G401 (cell line): ENCODE measurements around the gene ABCC1. TPM values are rescaled to one million over a fixed set of nuclear protein-coding genes. Genes with fewer than 3 reads are reported as not detected.

Experiments used
- DNase-seq: peaks from one replicate; pipeline ENCODE4 v3.0.0-alpha.2; 2015; ENCODE audit warnings: low spot score
- in situ Hi-C: cut with HindIII; loops from 2 replicates; pipeline ENCODE4 v1.10.0; 2016; ENCODE audit warnings: low sequenced_read_pairs, mixed read lengths
- total RNA-seq: library from RNA; depleted of rRNA; stranded (reverse); fragments of >200 nt; shearing (Covaris generic); gene quantifications from 2 replicates; pipeline ENCODE4 v1.2.3, GENCODE V29; 2014

Gene ABCC1
- total RNA-seq, 1 experiment from 2014 or later: 26.4 TPM

DNA sequence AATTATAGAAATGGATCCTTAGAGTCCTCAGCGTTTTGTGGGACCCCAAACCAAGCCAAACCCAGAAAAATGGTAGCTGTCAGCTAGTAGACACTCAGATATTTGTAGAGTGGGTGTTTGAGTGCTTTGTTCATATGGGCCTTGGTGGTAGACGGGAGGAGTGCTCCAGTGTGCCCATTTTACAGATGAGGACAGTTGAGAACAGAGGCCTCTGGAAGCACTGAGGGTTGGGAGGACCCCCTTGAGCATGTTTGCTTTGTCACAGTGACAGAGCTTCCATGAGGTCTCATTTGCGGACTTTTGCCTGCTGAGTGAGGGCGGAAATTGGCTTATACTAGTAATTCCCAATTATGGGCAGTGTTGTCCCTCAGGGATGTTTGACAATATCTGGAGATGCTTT lies 162.2 kb downstream of the ABCC1 start:
- in situ Hi-C loops: no loop called here
- no peak for DNase-seq

DNA sequence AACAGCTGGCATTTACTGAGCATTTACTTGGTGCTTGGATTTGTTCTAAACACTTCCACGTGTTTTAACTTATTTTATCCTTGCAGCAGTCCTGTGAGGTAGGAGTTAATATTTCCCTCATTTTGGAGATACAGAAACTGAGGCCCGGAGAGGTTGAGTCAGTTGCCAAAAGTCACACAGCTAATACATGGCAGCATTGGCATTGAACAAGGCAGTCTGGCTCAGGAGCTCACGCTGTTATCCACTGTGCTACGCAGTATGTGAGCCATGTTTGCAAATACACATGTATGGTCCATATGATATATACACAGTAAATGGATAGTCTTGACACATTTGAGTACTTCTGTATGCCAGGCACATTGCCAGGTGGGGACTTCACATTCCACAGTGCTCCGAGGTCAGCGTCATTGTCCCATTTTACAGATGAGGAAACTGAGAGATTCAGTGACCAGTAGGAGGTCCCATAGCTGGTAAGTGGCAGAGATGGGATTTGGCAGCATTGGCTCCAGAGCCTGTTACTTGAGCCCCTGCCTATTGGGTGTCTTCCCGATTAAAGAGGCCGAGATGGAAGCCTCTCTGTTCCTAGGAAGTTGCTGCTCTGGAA lies 163.1 kb downstream of the ABCC1 start:
- in situ Hi-C loops: no loop called here
- no peak for DNase-seq

DNA sequence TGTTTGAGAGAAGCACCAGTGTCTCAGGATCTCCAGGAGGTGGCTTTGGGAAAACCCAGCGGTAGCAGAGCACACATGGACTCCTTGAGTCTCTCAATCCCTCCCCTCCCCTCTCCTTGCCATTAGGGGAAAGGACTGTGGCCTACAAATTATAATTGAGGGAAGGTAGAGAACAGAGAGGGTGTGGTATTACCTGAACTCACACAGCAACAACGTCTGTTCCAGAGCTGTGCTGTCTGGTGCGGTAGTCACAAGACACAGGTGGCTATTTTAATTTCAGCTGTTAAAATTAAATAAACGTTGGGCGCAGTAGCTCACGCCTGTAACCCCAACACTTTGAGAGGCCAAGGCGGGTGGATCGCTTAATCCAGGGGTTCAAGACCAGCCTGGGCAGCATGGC lies 163.7 kb downstream of the ABCC1 start:
- in situ Hi-C loops: no loop called here
- no peak for DNase-seq

DNA sequence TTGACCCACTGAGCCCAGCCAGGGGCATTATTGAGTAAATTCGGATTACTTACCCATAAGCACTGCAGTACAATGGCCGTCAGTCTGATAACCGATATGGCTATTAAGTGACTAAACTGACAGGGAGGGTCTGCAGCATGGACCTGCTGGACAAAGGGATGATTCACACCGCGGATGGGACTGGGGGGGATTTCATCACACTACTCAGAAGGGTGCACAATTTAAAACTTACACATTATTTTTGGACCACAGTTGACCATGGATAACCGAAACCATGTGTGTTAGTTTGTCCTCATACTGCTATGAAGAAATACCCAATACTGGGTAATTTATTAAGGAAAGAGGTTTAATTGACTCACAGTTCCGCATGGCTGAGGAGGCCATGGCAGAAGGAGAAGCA lies 167.4 kb downstream of the ABCC1 start:
- in situ Hi-C loops: no loop called here
- DNase-seq: no peak

DNA sequence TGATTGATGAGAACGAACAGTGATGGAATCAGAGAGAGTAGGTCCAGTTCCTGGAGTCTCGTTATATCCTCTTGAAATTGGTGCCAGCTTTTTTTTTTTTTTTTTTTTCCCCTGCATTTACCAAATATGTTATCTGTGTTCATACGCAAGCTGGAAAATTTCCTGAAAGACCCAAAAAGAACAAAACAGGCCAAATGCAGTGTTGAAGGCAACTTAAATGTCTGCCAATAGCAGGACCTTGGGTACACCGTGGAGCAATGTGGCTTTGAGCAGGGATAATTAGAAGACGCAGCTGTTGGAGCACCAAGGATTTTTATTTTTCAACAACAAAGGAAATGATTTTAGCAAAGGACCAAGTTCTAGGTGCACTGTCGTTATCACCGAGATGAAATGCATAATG lies 168.9 kb downstream of the ABCC1 start:
- no peak for DNase-seq
- in situ Hi-C loops: no loop called here

DNA sequence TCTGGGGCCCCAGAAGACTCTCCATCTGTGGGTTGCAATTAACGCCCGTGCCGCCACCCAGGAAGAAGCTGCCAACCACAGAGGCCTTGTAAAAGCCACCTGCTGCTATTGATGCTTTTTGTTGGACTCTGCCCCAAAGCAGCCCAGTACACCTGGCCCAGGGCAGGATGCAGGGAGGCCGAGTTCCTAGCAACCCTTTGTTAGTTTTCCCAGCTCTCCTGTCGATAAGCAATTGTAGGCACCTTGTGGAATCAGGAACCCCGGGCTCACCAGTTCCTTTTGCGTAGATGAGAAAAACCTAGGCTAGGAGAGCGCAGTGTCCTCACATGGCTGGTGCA lies 170.6 kb downstream of the ABCC1 start:
- DNase-seq: no peak
- in situ Hi-C loops: no loop called here

DNA sequence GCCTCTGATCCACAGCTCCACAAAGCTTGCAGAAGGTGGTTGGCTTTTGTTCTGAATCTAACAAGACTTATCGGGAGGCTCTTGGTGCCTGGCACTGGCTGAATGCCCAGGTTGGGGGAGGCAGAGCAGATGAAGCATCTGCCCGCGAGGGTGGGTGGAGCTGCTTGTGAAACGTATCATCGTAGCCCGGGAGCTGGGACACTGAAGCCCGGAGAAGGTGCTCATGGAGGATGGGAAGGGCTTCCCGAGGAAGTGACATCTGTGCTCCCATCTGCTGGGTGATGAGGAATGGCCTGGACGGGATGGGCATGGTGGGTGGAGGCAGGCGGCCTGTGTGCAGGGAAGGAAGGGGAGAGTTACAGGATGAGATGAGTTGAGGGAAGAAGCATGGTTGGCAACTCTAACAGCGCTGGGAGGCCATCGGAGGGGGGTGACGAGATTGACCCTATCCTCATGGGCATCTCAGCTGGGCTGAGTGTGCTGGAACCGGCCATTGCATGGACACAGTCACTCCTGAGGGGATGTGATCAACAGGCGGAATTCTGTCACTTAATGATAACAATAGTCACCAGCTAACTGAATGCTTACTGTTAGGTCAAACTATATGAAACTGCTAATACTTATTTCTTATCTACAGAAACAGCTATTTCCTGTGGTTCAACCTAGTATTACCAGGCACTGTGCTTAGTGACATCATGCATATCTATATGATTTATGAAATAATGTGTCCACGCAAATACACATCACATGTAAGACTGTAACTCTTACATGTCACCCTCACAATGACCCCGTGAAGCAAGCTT lies 171.2 kb downstream of the ABCC1 start:
- peak; percentile 83 for DNase-seq
- in situ Hi-C loops: no loop called here

DNA sequence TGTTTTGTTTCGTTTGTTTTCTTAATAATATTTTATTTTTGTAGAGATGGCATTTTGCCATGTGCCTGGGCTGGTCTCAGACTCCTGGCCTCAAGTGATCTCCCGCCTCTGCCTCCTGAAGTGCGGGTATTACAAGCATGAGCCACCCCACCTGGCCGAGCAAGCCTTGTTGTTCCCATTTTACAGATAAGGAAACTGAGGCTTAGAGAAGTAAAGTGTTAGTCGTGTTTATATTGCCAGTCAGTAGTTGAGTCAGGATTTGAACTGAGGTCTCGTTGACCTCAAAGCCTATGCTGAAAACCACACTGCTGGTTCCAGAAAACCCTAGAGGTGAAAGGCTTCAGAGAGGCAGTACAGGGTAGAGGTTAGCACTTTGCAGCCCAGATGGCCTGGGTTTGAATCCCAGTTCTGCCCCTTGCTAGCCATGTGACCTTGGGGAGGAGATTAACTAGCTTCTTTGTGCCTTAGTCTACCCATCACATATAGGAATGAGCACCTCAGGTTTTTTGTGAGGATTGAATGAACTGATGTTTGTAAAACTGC lies 171.8 kb downstream of the ABCC1 start:
- no peak for DNase-seq
- in situ Hi-C loops: no loop called here

DNA sequence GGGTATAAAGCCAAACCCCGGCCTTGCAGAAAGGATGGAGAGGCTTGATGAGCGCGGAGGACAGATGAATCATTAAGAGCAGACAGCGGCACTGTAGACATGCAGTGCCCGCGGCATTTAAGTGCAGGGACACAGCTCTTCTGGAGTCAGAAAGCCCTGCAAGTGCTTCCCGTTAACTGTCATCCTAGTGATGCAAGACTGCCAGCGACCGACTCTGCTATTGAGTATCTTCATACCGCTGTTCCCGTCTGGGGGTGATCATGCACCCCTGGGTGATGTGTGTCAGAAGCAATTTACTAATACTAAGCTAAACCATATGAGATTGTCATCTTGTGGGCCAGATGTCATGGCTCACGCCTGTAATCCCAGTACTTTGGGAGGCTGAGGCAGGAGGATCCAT lies 172.8 kb downstream of the ABCC1 start:
- in situ Hi-C loops: no loop called here
- DNase-seq: no peak

DNA sequence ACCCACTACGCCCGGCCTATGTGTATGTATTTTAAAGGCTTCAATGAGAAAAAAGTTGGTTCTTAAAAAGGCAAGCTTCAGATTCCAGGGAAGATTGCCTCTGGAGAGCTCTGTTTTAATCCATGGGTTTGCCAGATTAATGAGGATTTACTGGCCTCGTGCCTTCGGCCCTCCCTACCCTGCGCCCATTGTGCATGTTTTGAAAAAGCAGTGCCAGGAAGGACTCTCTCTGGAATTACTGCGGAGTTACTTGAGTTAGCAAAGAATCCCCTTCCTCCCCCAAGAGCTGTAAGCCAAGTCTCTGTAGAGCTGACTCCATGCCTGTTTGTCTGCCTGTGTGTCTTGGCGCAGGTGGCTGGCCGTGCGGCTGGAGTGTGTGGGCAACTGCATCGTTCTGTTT lies 175.0 kb downstream of the ABCC1 start:
- in situ Hi-C loops: no loop called here
- no peak for DNase-seq

DNA sequence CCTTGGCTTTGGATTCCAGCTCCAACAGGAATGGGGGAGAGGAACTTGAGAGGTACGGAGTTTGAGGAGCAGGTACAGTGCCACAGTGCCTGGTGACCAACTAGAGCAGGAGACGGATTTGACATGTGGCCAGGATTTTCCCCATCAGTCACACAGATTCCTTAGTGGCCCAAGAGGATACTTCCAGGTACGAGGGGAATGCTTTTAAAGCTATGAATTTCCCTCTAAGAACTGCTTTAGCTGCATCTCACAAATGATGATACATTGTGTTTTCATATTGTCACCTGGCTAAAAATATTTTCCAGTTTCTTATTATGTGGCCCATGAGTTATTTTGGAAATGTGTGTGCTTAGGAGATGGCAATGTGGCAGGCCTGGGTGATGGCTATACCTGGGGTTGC lies 175.6 kb downstream of the ABCC1 start:
- no peak for DNase-seq
- in situ Hi-C loops: no loop called here

DNA sequence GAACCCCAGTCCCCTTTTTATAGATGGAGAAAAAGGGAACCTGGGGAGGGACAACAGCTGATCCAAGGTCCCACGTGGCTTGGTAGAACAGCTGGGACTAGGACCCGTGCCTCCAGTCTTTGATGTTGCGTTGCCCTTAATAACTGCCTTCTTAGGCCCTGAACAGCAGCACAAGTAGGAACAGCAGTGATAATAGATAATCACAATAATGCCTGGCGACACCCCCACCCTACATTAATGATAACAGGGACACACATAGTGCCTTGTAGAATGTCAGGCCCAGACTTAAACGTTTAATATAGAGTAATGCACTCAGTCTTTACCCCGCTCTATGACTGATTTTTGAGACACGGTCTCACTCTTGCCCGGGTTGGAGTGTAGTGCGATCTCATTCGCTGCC lies 177.5 kb downstream of the ABCC1 start:
- DNase-seq: no peak
- in situ Hi-C loops: no loop called here

DNA sequence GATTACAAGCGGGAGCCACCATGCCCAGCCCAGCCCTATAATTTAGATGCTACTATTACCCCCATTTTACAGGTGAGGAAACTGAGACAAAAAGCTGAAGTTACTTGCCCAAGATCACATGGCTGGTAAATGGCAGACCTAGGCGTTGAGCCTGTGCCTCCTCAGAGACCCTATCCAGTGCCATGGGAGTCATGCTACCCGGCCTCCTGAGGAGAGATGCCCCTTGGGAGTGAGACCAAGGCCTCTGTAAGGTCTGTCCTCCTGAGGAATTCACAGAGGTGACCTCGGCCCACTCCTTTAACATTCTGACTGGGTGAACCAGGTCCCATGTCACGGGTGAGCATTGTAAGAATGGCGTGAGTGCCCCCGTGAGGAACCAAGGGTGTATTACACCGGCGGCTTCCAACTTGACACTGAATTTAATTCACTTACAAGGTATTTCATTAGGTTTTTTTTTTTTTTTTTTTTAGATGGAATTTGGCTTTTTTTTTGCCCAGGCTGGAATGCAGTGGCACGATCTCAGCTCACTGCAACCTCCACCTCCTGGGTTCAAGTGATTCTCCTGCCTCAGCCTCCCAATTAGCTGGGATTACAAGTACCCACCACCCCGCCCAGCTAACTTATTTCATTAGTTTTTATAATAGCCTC lies 178.2 kb downstream of the ABCC1 start:
- in situ Hi-C loops: no loop called here
- peak; percentile 74 for DNase-seq

DNA sequence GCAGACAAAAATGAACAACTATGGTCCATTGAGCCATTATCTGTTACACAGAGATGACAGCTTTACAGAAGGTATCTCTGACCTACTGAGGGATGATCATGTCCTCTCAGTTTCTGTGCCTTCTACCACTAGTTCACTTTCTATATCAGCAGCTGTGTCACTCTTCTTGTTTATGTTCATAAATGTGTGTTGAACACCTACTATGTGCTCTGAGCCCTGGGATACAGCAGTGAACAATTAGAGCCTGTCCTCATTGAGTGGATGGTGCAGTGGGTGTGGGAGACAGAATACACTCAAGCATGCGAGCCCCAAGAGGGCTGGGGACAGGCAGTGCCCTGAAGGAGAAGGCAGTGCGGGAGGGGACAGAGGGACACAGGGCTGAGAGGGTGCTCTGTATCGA lies 181.8 kb downstream of the ABCC1 start:
- no peak for DNase-seq
- in situ Hi-C loops: no loop called here

DNA sequence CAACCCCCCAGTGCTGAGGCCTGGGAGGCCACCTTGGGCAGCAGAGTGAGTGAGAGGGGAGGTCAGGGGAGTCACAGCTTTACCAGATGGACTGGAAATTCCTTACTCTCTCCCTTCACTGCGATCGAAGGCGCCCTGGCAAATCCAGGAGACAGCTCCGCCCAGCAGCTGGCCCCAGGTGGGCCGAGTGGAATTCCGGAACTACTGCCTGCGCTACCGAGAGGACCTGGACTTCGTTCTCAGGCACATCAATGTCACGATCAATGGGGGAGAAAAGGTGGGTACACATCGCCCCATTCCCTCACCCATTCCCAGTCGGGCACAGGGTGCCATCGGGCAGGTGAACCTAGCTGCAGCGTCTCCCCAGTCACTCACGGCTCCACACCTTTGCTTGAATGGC lies 182.2 kb downstream of the ABCC1 start:
- in situ Hi-C loops: no loop called here

DNA sequence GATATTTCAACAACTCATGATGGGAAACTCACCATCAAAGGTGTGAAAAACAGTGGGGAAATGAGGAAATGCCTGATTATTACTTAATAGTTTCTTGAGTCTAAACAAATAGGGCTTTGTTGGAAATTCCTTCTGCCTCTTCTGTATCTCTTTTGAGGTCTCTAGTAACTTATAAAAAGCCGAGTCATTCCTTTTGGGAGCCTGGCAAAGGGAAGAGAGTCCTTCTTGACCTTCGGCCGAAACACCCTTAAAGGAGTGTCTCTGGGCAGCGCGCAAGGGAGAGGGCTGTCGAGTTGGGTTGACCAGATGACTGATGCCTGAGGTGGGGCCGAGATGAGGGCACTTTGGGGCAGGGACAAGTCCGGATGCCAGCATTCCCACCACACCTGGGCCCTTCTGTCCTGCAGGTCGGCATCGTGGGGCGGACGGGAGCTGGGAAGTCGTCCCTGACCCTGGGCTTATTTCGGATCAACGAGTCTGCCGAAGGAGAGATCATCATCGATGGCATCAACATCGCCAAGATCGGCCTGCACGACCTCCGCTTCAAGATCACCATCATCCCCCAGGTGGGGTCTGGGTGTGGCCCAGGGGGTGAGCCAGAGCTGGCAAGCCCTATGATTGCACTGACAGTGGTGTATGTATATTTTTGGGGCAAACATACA lies 184.7 kb downstream of the ABCC1 start:
- no peak for DNase-seq
- in situ Hi-C loops: no loop called here

More for the DNA sequence above, 182.2 kb downstream of the ABCC1 start:
- no peak for DNase-seq

DNA sequence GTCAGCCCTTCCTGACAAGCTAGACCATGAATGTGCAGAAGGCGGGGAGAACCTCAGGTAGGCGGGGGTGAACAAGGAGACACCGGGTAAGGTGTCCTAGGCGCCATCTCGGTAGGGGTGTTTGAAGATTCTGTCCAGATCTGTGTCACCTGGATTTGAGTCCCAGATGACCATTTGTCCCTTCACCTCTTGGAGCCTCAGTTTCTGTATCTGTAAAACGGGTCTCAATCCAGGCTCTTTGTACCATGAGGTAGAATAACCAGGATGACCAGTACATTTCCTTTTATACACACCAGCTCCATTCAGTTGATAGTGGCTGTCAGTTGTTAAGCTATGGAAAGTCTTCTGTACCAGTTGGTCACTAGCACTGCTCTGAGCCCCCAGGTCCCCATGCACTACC lies 187.2 kb downstream of the ABCC1 start:
- in situ Hi-C loops: no loop called here
- no peak for DNase-seq

DNA sequence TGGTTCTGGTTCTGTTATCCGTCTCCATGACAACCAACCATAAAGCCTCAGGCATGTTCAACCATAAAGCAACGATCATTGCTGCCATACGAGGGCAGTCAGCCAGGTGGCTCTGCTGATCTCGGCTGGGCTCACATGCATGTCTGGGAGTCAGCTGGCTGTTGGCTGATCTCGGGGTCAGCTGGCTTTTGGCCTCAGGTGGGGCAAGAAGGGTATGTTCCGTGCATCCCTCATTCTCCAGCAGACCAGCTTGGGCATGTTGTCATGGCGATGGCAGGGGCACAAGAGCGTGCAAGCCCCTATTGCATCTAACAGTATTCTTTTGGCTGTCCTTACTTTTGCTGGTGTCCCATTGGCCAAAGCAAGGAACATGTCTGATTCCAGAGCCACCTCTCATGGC lies 187.7 kb downstream of the ABCC1 start:
- no peak for DNase-seq
- in situ Hi-C loops: no loop called here

DNA sequence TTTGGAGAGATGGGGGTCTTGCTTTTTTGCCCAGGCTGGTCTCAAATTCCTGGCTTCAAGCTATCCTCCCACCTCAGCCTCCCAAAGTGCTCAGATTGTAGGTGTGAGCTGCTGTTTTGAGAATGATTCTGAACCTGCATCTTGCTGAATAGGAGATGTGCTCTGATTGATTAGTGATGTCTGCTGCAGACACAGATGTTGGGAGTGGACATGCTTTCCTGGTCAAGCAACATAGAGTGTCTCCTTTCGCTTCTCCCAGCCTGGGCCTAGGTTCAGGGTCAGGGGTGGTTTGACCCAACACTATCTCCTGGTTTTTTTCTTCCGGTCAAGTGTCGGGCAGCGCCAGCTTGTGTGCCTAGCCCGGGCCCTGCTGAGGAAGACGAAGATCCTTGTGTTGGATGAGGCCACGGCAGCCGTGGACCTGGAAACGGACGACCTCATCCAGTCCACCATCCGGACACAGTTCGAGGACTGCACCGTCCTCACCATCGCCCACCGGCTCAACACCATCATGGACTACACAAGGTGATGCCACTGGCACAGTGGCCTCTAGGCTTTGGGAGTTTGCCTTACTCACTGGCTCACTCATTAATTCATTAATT lies 188.7 kb downstream of the ABCC1 start:
- in situ Hi-C loops: no loop called here
- no peak for DNase-seq

DNA sequence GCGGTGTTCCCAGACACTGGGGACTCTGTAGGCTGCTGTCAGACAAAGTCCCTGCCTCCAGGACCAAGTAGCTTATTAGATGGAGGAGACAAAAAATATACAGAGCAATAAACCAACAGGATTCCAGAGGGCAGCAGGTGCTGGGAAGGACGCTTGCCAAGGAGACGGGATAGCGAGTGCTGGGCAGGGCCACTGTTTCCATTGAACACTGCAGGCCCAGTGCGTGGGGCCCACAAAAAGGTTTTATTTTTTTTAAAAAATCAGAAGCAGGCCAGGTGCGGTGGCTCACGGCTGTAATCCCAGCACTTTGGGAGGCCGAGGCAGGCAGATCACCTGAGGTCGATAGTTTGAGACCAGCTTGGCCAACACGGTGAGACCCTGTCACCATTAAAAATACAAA lies 189.6 kb downstream of the ABCC1 start:
- in situ Hi-C loops: no loop called here
- no peak for DNase-seq
